ENCODE results near the gene SPOCK1.

DNA sequence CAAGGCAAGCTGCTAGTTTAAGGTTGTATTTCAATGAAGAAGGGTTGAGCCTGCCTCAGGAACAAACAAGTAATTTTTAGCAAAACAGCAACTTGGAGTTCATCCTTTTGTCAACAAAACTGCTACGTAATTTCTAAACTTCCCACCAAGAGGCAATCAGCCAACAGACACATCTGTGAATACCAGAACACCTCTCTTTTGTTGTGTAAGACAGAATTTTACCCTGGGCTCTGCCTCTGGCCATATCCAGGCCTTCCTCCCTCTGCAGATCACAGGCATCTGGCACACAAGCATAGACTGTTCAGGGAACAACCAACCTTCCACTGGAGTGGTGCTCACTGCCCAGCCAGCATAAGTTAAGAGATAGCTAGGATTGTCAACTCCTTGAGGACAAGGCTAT lies 409.0 kb downstream of the SPOCK1 start:
- TF ChIP-seq, protein P1, sequence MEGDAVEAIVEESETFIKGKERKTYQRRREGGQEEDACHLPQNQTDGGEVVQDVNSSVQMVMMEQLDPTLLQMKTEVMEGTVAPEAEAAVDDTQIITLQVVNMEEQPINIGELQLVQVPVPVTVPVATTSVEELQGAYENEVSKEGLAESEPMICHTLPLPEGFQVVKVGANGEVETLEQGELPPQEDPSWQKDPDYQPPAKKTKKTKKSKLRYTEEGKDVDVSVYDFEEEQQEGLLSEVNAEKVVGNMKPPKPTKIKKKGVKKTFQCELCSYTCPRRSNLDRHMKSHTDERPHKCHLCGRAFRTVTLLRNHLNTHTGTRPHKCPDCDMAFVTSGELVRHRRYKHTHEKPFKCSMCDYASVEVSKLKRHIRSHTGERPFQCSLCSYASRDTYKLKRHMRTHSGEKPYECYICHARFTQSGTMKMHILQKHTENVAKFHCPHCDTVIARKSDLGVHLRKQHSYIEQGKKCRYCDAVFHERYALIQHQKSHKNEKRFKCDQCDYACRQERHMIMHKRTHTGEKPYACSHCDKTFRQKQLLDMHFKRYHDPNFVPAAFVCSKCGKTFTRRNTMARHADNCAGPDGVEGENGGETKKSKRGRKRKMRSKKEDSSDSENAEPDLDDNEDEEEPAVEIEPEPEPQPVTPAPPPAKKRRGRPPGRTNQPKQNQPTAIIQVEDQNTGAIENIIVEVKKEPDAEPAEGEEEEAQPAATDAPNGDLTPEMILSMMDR (IDR thresholded peaks at IDR 0.05; ENCODE audit: extremely low read depth in 1 of 2, insufficient read depth in 1 of 2, low read depth in 1 of 2, low read length in 2 of 2) = no peak
- TF ChIP-seq GATA2 (IDR thresholded peaks at IDR 0.05; ENCODE audit: insufficient read depth, insufficient read length, low read depth, low read length) (no peak), EZH2 (IDR thresholded peaks at IDR 0.05; ENCODE audit: borderline replicate concordance, low read depth, low read length, severe bottlenecking) (no peak), POLR2AphosphoS5 (IDR thresholded peaks at IDR 0.05; ENCODE audit: insufficient read depth, low read depth, low read length) (no peak)

All from endothelial cell of umbilical vein (primary cell).